GM18505 (cell line): ENCODE measurements around the gene RESP18.

Experiments
- ATAC-seq: cut with Tn5 transposase; IDR thresholded peaks from one replicate; pipeline ENCODE4 v1.9.1; 2021; ENCODE audit not compliant: unreplicated experiment
- POLR2A ChIP-seq: IDR thresholded peaks from 4 replicates; pipeline ENCODE4 v1.6.1; 2011; ENCODE audit warnings: borderline replicate concordance; ENCODE audit not compliant: insufficient read depth, insufficient read length; ENCODE audit errors: extremely low read depth

RESP18 gene

GRCh38 chr2:219308142-219309101 lies 24.1 kb downstream of the RESP18 start:
- TF ChIP-seq POLR2A = no peak
- ATAC-seq = no peak

GRCh38 chr2:219306047-219306446 lies 26.5 kb downstream of the RESP18 start:
- ATAC-seq = no peak
- TF ChIP-seq POLR2A = no peak

- no peak for TF ChIP-seq POLR2A
- ATAC-seq = no peak
Observed at GRCh38 chr2:219304223-219304622, 28.3 kb downstream of the RESP18 start.

GRCh38 chr2:219302412-219302968 lies 30.1 kb downstream of the RESP18 start:
- no peak for TF ChIP-seq POLR2A

GRCh38 chr2:219300022-219300421 lies 32.5 kb downstream of the RESP18 start:
- ATAC-seq = no peak
- TF ChIP-seq POLR2A = no peak

More at GRCh38 chr2:219302412-219302968, 30.1 kb downstream of the RESP18 start:
- ATAC-seq = no peak

DNA sequence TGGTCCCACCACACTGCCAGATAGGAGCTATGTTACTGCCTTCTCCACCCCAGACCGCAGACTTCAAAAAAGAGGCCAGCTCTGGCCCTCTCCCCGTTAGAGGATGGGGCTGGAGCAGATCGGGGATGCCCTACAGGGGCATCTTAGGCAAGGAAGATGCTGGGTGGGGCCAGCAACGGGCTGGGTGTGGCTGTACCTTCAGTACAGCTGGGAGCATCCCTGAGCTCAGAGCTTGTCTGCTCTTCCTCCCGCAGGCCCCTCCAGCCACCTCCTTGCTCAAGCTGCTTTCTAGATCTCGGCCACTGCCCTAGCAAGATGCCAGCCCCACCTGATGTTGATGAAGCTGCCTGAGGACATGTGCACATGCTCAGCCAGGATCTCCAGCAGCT lies 33.2 kb downstream of the RESP18 start:
- no peak for TF ChIP-seq POLR2A
- ATAC-seq = no peak

DNA sequence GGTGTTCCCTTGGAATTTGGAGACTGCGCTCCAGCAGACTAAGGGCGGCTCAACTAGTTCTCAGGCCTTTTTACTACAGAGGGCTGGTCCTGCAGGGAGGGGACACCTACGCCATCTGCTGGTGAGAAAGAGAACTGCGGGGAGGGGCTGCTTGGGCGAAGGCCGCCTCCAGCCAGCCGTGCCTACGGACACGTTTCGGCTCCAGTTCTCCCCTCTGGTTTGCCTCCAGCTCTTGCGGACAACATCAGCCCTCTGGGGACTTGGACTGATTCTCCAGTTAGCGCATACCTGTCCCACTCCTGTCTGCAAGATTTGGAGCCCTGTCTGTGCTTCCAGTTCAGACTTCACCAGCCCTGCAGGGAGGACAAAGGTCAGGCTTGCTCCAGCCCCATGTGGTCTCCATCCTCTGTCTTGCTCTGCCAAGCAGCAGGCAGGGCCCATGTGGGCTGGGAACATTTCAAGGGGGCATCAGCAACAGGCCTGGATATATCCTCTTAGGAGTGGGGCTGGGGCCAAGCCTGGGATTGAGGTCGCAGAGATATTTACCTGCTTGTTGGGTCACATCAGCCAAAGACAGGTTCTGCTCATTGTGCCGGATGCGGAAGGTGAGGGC lies 33.7 kb downstream of the RESP18 start:
- no peak for TF ChIP-seq POLR2A
- no peak for ATAC-seq

DNA sequence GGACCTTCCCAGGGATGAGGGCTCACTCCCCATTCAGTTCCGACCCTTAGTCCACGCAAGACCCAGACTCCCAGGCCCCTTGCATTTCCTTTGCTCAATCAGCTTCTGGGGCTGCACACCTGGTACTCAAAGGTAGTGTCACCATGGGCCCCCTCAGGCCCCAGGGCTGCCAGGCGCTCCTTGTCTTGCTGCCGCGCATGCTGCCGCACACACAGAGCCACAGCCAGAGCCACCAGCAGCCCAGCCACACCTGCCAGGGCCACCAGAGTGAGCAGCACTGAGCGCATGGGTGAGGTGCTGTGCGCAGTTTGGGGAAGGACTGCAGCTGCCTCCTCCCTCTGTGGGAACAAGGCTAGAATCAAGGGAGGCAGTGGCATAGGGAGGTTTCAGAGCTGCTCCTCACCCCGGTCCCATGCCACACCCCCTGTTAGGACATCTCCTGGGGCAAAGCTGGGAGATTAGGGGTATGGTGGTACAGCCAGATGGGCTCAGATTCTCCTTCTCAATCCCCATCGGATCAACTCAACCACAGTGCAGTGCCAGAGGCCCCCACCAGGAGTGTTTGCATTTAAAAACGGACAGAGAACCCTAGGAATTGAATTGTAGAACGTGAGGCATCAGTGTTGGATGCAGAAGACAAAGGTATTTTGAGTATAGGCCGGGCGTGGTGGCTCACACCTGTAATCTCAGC lies 34.6 kb downstream of the RESP18 start:
- ATAC-seq = no peak

GRCh38 chr2:219296631-219297391 lies 35.7 kb downstream of the RESP18 start:
- no peak for ATAC-seq
- no peak for TF ChIP-seq POLR2A

More for the DNA sequence above, 34.6 kb downstream of the RESP18 start:
- TF ChIP-seq POLR2A = no peak

- TF ChIP-seq POLR2A = no peak
Observed at GRCh38 chr2:219296142-219296541, 36.4 kb downstream of the RESP18 start.

DNA sequence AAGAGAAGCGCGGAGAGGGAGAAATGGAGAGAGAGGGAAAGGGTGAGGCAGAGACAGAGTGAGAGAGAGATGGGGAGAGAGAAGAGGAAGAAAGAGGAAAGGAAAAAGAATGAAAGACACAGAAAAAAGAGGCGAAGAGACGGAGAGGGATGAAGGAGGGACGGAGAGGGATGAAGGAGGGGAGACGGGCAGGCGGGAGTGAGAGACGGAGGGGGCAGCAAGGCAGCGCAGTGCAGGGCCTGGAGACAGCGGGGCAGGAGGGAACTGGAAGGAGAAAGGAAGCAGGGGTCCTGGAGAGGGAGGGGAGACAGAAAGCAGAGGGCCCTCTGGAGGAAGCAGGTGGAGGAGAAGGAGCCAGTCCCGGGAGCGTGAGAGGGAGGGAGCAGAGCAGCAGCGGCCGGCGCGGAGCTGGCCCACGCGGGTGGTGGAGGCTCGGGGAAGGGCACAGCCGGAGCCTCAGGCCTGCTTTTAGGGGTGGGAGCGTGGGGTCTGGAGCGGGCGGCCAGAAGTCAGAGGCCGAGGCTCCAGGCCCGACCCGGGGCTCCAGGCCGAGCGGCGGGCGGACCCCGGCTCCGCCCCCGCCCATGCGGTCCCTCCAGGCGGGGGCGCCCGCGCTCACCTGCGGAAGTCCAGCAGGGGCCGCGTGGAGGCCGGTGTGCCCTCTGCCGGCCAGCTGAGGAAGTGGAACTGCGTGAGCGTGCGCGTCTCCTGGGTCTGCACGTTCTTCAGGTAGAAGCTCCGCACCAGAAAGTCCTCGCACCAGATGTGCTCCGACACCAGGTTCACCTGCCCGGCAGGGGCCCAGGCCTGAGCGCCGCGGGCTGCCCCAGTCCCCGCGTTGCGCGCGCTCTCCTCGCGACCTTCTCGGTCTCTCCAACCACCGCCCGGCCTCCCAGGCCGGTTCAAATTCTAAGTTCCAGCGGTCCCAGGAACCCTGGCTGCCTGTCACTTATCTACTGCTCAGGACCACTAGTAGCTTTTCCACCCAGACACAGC lies 37.9 kb downstream of the RESP18 start:
- peak; percentile 92 for ATAC-seq
- TF ChIP-seq POLR2A = peak; percentile 73

More at GRCh38 chr2:219296142-219296541, 36.4 kb downstream of the RESP18 start:
- no peak for ATAC-seq
